ENCODE measurements around the gene OR4S2. TPM values are rescaled to one million over a fixed set of nuclear protein-coding genes. Genes with fewer than 3 reads are reported as not detected.

Gene OR4S2
- total RNA-seq, 1 donor from 2014 or later = not detected

- Mint-ChIP-seq H3K27ac (no peak overlapping the region), H3K36me3 (ENCODE audit: insufficient read depth) (no peaks in the 10 kb centered on the region), H3K4me1 (ENCODE audit: low read depth) (no peaks in the 10 kb centered on the region), H3K27me3 (no peaks in the 10 kb centered on the region), H3K9me3 (ENCODE audit: low read depth) (peaks cover 25% of the 10 kb centered on the region), H3K4me3 (ENCODE audit: low read depth) (no peak overlapping the region)
- no peak for TF ChIP-seq CTCF (IDR thresholded peaks at IDR 0.05; ENCODE audit: unreplicated experiment)
- no peak for DNase-seq (ENCODE audit: low spot score, unreplicated experiment)
Measured at GRCh38 chr11:55655096-55655495, 7.0 kb downstream of the OR4S2 start.

- Mint-ChIP-seq H3K27me3 (no peaks in the 10 kb centered on the region), H3K4me3 (ENCODE audit: low read depth) (no peak overlapping the region), H3K27ac (no peak overlapping the region), H3K36me3 (ENCODE audit: insufficient read depth) (no peaks in the 10 kb centered on the region), H3K4me1 (ENCODE audit: low read depth) (no peaks in the 10 kb centered on the region), H3K9me3 (ENCODE audit: low read depth) (peaks cover 20% of the 10 kb centered on the region)
- TF ChIP-seq CTCF (IDR thresholded peaks at IDR 0.05; ENCODE audit: unreplicated experiment) = no peak
- DNase-seq (ENCODE audit: low spot score, unreplicated experiment) = no peak
Measured at GRCh38 chr11:55658031-55658573, 10.0 kb downstream of the OR4S2 start.

- no peak overlapping the region for H3K27ac Mint-ChIP-seq
- H3K4me3 Mint-ChIP-seq (ENCODE audit: low read depth) = no peak overlapping the region
- DNase-seq (ENCODE audit: low spot score, unreplicated experiment) = no peak
- no peaks in the 10 kb centered on the region for H3K27me3 Mint-ChIP-seq
- no peaks in the 10 kb centered on the region for H3K36me3 Mint-ChIP-seq (ENCODE audit: insufficient read depth)
- H3K9me3 Mint-ChIP-seq (ENCODE audit: low read depth) = peaks cover 21% of the 10 kb centered on the region
- no peaks in the 10 kb centered on the region for H3K4me1 Mint-ChIP-seq (ENCODE audit: low read depth)
- no peak for TF ChIP-seq CTCF (IDR thresholded peaks at IDR 0.05; ENCODE audit: unreplicated experiment)
Measured at GRCh38 chr11:55658608-55659007, 10.5 kb downstream of the OR4S2 start.

- Mint-ChIP-seq H3K9me3 (ENCODE audit: low read depth) (peaks cover 28% of the 10 kb centered on the region), H3K27ac (no peak within 1 kb of the TSS), H3K4me1 (ENCODE audit: low read depth) (no peaks in the 10 kb centered on the region), H3K4me3 (ENCODE audit: low read depth) (no peak within 1 kb of the TSS), H3K27me3 (no peaks in the 10 kb centered on the region), H3K36me3 (ENCODE audit: insufficient read depth) (no peaks in the 10 kb centered on the region)
- no peak for TF ChIP-seq CTCF (IDR thresholded peaks at IDR 0.05; ENCODE audit: unreplicated experiment)
- DNase-seq (ENCODE audit: low spot score, unreplicated experiment) = no peak
Measured at GRCh38 chr11:55661901-55662300, 13.8 kb downstream of the OR4S2 start, which contains the start of gene OR4C6. Gene OR4C6, plus strand, starts transcription at chr11:55662201. Its CDS starts 2,966 bp downstream, at chr11:55665167.

- H3K4me1 Mint-ChIP-seq (ENCODE audit: low read depth) = no peaks in the 10 kb centered on the region
Measured at GRCh38 chr11:55669376-55669775, 21.2 kb downstream of the OR4S2 start.

More at GRCh38 chr11:55669376-55669775, 21.2 kb downstream of the OR4S2 start:
- TF ChIP-seq CTCF (IDR thresholded peaks at IDR 0.05; ENCODE audit: unreplicated experiment) = no peak
- H3K9me3 Mint-ChIP-seq (ENCODE audit: low read depth) = peaks cover 16% of the 10 kb centered on the region
- no peaks in the 10 kb centered on the region for H3K36me3 Mint-ChIP-seq (ENCODE audit: insufficient read depth)
- H3K27me3 Mint-ChIP-seq = no peaks in the 10 kb centered on the region
- no peak for DNase-seq (ENCODE audit: low spot score, unreplicated experiment)
- H3K27ac Mint-ChIP-seq = no peak overlapping the region
- no peak overlapping the region for H3K4me3 Mint-ChIP-seq (ENCODE audit: low read depth)

Measured in progenitor cell of endocrine pancreas (in vitro differentiated cells).